Measurements from ENCODE around the gene GTF3A.

Gene GTF3A

DNA sequence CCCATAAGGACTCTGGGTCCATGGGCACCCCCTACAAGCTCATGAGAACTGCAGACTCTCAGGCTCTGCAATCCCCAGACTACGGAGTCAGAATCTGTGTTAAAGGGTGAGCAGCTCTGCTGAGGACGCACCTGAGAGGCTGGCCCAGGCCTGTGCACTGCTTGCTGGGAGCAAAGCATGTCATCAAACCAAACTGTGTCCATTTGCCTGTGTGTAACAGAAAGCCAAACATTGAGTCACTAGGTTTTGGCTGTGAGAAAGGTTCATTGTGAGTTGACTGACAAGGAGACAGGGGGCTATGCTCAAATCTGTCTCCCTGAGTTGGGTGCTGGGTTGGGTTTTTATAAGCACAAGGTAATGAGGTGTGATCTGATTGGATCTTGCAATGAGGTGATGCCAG is 48.0 kb downstream of the GTF3A start:
- no peaks in the 10 kb centered on the region for H3K4me1 ChIP-seq (ENCODE audit: control insufficient read depth, insufficient read depth, low read length)
- H3K36me3 ChIP-seq (ENCODE audit: control insufficient read depth in 2 of 2, insufficient read depth in 2 of 2, low read length in 2 of 2): no peaks in the 10 kb centered on the region
- H3K4me3 ChIP-seq (ENCODE audit: low read length in 2 of 2): no peak overlapping the region
- no peaks in the 10 kb centered on the region for H3K27me3 ChIP-seq (ENCODE audit: control insufficient read depth in 1 of 2, insufficient read depth in 2 of 2, low read length in 2 of 2)
- no peaks in the 10 kb centered on the region for H3K9me3 ChIP-seq (ENCODE audit: control insufficient read depth in 2 of 2, low read length in 2 of 2)
- no peak overlapping the region for H3K9ac ChIP-seq (ENCODE audit: low read length in 2 of 2)
- H3K27ac ChIP-seq (ENCODE audit: low read length): no peak overlapping the region

- Histone ChIP-seq H3K36me3 (ENCODE audit: control insufficient read depth in 2 of 2, insufficient read depth in 2 of 2, low read length in 2 of 2) (no peaks in the 10 kb centered on the region), H3K27me3 (ENCODE audit: control insufficient read depth in 1 of 2, insufficient read depth in 2 of 2, low read length in 2 of 2) (no peaks in the 10 kb centered on the region), H3K9me3 (ENCODE audit: control insufficient read depth in 2 of 2, low read length in 2 of 2) (no peaks in the 10 kb centered on the region), H3K9ac (ENCODE audit: low read length in 2 of 2) (no peak overlapping the region), H3K4me1 (ENCODE audit: control insufficient read depth, insufficient read depth, low read length) (no peaks in the 10 kb centered on the region), H3K4me3 (ENCODE audit: low read length in 2 of 2) (no peak overlapping the region), H3K27ac (ENCODE audit: low read length) (no peak overlapping the region)
These were observed 48.5 kb downstream of the GTF3A start for GRCh38 chr13:27472941-27473340.

DNA sequence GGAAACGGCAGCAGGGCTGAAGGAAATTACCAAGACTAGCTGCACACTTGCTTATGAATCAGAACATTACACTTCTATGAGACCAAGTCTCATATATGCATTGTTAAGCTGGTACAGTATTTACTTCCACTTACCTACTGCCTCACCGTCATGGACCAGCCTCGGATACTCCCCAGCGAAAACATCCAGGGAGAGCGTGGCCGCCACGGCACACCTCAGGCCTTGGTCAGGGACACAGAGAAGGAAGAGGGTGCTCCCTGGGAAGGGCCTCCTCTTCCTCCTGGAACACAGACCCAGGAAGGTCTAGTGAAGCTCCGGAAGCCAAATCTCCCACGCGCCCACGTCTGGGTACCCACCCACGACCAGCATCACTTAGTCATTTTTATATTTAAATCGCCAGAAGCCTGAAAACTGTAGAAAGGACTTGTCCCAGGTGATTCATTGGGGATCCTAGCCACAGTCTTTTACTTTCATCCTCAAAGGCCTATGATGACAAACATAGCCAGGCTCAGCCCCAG is 50.4 kb downstream of the GTF3A start:
- Histone ChIP-seq H3K9ac (ENCODE audit: low read length in 2 of 2) (no peak overlapping the region), H3K27ac (ENCODE audit: low read length) (no peak overlapping the region), H3K27me3 (ENCODE audit: control insufficient read depth in 1 of 2, insufficient read depth in 2 of 2, low read length in 2 of 2) (peaks cover 0 to 2% of the 10 kb centered on the region in 2 donors), H3K4me1 (ENCODE audit: control insufficient read depth, insufficient read depth, low read length) (no peaks in the 10 kb centered on the region), H3K4me3 (ENCODE audit: low read length in 2 of 2) (no peak overlapping the region), H3K9me3 (ENCODE audit: control insufficient read depth in 2 of 2, low read length in 2 of 2) (no peaks in the 10 kb centered on the region), H3K36me3 (ENCODE audit: control insufficient read depth in 2 of 2, insufficient read depth in 2 of 2, low read length in 2 of 2) (no peaks in the 10 kb centered on the region)

DNA sequence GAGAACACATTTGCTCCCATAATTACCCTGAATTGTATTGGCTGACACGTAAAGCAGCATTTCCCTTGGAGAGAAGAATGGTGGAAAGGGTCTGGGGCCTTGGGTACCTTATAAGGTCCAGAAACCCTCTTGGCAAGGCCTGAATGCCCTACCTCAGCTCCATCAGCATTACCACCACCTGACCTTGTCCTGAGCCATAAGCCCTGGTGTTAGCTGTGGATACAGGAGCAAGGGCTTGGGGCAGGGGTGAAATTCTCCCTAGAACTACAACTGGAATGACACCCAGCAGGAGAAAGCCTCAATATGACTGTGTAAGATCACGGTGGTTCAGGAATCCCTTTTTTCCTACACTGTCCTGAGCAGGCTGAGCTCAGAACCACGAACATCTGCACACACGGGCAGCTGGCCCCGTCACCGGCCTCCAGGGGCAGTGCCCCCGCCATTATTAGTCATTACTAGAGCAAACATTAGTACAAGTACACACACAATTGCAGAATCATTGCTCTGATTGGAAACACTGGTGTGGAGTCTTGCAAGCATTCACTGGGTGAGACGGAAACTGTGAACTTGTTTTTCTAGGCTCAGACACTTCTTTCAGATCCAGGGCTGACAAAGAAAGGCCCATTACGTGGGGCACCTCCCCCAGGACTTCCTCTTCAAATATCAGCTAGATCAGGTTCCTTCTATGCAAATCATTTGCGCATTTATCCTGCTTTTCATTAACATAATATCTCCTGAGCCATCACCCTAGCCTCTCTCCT is 52.7 kb downstream of the GTF3A start:
- H3K9me3 ChIP-seq (ENCODE audit: control insufficient read depth in 2 of 2, low read length in 2 of 2): peaks cover 2 to 3% of the 10 kb centered on the region in 2 donors
- no peaks in the 10 kb centered on the region for H3K4me1 ChIP-seq (ENCODE audit: control insufficient read depth, insufficient read depth, low read length)
- peaks cover 0 to 4% of the 10 kb centered on the region in 2 donors for H3K27me3 ChIP-seq (ENCODE audit: control insufficient read depth in 1 of 2, insufficient read depth in 2 of 2, low read length in 2 of 2)
- H3K9ac ChIP-seq (ENCODE audit: low read length in 2 of 2): no peak overlapping the region
- H3K36me3 ChIP-seq (ENCODE audit: control insufficient read depth in 2 of 2, insufficient read depth in 2 of 2, low read length in 2 of 2): no peaks in the 10 kb centered on the region
- H3K4me3 ChIP-seq (ENCODE audit: low read length in 2 of 2): no peak overlapping the region
- no peak overlapping the region for H3K27ac ChIP-seq (ENCODE audit: low read length)

DNA sequence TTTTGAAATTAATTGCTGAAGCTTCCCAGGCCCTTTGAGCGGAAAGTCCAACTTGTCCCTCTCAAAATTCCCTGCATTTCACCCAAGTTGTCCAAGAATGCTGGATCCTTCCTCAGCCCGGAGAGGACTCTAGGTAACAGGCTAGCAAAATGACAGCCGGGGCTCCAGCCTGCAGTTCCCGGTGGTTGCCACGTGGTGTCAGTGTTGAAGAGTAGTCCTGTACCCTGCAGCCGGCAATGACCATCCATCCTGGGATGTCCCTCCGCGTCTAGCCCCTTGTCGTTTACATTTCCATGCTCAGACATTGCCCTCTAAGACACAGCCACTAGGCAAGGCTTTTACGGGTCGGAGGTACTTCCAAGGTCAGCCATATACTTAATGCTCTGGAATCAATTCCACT is 57.3 kb downstream of the GTF3A start:
- Histone ChIP-seq H3K9me3 (ENCODE audit: control insufficient read depth in 2 of 2, low read length in 2 of 2) (peaks cover 2 to 3% of the 10 kb centered on the region in 2 donors), H3K27me3 (ENCODE audit: control insufficient read depth in 1 of 2, insufficient read depth in 2 of 2, low read length in 2 of 2) (peaks cover 0 to 4% of the 10 kb centered on the region in 2 donors), H3K9ac (ENCODE audit: low read length in 2 of 2) (no peak overlapping the region), H3K27ac (ENCODE audit: low read length) (no peak overlapping the region), H3K36me3 (ENCODE audit: control insufficient read depth in 2 of 2, insufficient read depth in 2 of 2, low read length in 2 of 2) (no peaks in the 10 kb centered on the region), H3K4me3 (ENCODE audit: low read length in 2 of 2) (no peak overlapping the region), H3K4me1 (ENCODE audit: control insufficient read depth, insufficient read depth, low read length) (no peaks in the 10 kb centered on the region)

DNA sequence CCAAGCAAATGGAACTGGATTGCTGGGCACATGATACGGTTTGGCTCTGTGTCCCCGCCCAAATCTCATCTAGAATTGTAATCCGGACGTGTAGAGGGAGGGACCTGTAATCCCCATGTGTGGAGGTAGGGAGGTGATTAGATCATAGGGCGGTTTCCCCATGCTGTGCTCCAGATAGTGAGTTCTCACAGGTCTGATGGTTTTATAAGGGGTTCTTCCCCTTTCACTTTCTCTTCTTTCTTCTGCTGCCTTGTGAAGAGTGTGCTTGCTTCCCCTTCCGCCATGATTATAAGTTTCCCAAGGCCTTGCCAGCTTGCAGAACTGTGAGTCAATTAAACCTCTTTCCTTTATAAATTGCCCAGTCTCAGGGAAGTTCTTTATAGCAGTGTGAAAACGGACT is 58.6 kb downstream of the GTF3A start:
- Histone ChIP-seq H3K27ac (ENCODE audit: low read length) (no peak overlapping the region), H3K4me3 (ENCODE audit: low read length in 2 of 2) (no peak overlapping the region), H3K9me3 (ENCODE audit: control insufficient read depth in 2 of 2, low read length in 2 of 2) (peaks cover 2 to 3% of the 10 kb centered on the region in 2 donors), H3K4me1 (ENCODE audit: control insufficient read depth, insufficient read depth, low read length) (no peaks in the 10 kb centered on the region), H3K27me3 (ENCODE audit: control insufficient read depth in 1 of 2, insufficient read depth in 2 of 2, low read length in 2 of 2) (peaks cover 0 to 4% of the 10 kb centered on the region in 2 donors), H3K9ac (ENCODE audit: low read length in 2 of 2) (no peak overlapping the region), H3K36me3 (ENCODE audit: control insufficient read depth in 2 of 2, insufficient read depth in 2 of 2, low read length in 2 of 2) (no peaks in the 10 kb centered on the region)

DNA sequence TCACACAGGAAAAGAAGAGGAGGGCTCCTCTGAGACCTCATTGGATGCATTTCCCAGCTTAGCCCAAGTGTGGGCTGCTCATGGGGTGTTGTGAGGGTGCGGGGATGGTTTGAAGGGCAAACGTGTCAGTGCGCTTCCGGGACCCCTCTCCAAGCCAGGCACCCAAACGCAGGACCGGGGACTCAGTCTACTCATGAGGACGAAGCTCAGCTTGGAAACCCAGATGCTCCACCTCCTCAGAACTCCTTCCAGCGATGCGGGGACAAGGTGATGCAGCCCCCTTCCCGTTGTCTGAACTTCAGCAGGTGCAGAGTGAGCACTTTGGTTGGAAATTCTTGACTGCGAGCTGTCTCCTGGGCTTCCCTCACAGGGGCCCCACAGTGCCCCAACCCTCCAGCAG is 59.0 kb downstream of the GTF3A start:
- Histone ChIP-seq H3K4me1 (ENCODE audit: control insufficient read depth, insufficient read depth, low read length) (no peaks in the 10 kb centered on the region), H3K27ac (ENCODE audit: low read length) (no peak overlapping the region), H3K36me3 (ENCODE audit: control insufficient read depth in 2 of 2, insufficient read depth in 2 of 2, low read length in 2 of 2) (no peaks in the 10 kb centered on the region), H3K9me3 (ENCODE audit: control insufficient read depth in 2 of 2, low read length in 2 of 2) (peaks cover 2 to 3% of the 10 kb centered on the region in 2 donors), H3K9ac (ENCODE audit: low read length in 2 of 2) (no peak overlapping the region), H3K4me3 (ENCODE audit: low read length in 2 of 2) (no peak overlapping the region), H3K27me3 (ENCODE audit: control insufficient read depth in 1 of 2, insufficient read depth in 2 of 2, low read length in 2 of 2) (peaks cover 0 to 4% of the 10 kb centered on the region in 2 donors)

Data from stomach smooth muscle (tissue), 2 donors.